LNCAP (cell line): ENCODE results near the gene GTSE1.

Source experiments
- TF ChIP-seq, protein P1 (sequence below): fragments of 450-650 bp; IDR thresholded peaks from 2 replicates; pipeline ENCODE4 v1.5.1; 2017; ENCODE audit warnings: mild to moderate bottlenecking

GTSE1 gene

GRCh38 chr22:46272762-46273431, 23.8 kb upstream of the GTSE1 start:
- TF ChIP-seq, protein P1, sequence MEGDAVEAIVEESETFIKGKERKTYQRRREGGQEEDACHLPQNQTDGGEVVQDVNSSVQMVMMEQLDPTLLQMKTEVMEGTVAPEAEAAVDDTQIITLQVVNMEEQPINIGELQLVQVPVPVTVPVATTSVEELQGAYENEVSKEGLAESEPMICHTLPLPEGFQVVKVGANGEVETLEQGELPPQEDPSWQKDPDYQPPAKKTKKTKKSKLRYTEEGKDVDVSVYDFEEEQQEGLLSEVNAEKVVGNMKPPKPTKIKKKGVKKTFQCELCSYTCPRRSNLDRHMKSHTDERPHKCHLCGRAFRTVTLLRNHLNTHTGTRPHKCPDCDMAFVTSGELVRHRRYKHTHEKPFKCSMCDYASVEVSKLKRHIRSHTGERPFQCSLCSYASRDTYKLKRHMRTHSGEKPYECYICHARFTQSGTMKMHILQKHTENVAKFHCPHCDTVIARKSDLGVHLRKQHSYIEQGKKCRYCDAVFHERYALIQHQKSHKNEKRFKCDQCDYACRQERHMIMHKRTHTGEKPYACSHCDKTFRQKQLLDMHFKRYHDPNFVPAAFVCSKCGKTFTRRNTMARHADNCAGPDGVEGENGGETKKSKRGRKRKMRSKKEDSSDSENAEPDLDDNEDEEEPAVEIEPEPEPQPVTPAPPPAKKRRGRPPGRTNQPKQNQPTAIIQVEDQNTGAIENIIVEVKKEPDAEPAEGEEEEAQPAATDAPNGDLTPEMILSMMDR: no peak

DNA sequence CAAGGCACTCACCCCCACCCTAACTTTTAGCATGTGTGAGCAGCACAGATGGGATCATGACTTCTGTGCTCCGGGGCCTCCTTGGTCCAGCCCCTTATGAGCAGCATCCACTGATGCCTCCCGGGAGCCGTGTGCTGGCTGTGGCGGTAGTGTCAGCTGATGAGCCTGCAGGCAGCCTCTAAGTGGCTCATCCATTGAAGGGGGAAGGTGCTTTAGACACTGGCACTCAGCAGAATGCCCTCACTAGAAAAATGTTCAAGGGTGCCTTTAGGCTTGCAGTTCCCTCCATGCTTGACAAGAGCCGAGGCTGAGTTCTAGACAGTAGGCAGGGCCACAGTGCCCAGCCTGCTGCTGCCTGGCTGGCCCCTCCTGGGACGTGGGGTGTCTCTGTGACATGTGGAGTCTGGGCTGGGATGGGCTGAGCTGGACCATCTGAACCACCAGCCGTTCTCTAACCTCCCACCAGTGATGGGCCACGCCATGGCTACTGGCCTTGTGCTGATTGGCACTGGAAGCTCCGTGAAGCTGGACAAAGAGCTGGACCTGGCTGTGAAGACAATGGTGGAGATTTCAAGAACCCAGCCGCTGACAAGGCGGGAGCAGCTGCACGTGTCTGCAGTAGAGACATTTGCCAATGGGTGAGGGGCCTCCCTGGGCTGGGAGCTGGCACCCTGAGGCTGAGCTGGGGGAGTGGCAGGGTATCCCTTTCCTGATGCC, 23.1 kb upstream of the GTSE1 start:
- TF ChIP-seq, protein P1: no peak

- TF ChIP-seq, protein P1: no peak
Observed at GRCh38 chr22:46274381-46274780, 22.3 kb upstream of the GTSE1 start.

GRCh38 chr22:46275455-46276122, 21.1 kb upstream of the GTSE1 start:
- TF ChIP-seq, protein P1: no peak

- TF ChIP-seq, protein P1: no peak
Observed at GRCh38 chr22:46276563-46276962, 20.1 kb upstream of the GTSE1 start.

DNA sequence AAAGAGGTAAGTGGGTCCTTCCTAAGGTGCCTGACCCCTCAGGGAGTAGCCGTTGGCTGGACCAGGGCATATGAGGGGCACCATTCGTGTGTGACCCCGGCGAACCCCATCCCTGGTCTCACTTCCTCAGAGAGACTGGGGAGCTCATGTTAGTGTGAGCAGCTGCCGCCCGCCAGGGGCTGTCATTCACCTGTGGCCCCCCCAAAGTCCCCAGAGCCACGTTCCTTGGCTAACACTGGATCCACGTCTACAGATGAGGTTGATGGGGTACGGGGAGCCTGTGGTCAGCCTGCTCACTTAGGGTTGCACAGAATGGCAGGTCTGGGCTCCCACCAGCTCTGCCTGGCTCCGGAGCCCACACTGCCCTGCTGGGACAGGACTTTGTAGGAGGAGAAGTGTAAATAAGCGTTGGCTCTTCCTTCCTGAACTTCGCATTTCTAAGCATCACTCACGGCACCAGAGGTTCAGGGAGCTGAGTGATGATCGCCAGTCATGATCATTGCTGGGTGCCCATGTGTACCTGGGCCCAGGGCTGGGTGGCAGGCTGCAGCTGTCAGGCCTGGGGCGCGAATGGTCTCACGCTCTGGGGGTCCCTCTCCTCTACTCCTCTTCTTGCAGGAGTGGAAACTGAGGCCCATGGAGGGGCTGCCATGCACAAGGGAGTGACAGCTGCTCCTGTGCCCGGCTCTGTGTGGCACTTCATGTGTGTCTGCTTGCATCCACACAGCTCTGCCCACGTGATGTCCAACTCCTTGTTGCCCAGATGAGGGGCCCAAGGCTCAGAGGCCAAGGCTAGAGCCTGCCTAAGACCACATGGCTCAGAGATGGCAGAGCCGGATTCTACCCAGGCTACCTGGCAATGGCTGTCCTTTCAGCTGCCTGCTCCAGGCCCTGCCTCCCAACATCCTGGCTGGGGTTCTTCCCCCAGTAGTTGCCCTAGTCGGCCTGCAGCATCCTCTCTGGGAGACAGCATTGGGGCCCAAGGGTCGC, 17.7 kb upstream of the GTSE1 start:
- TF ChIP-seq, protein P1: no peak
